Neural cell (in vitro differentiated cells): ENCODE measurements around the gene LMO4. TPM values are rescaled to one million over a fixed set of nuclear protein-coding genes. Genes with fewer than 3 reads are reported as not detected.

Experiments
- H2AFZ ChIP-seq: fragments of 200-600, 300-800 bp; sonication (generic), shearing (Covaris generic); 2 replicates; pipeline ENCODE4 v1.6.0; 2014; ENCODE audit warnings: low read depth, mild to moderate bottlenecking, antibody characterized with exemption, low read length, moderate library complexity
- H3F3A ChIP-seq: fragments of 200-600 bp; shearing (Covaris generic); 2 replicates; pipeline ENCODE4 v1.6.1; 2016; ENCODE audit warnings: mild to moderate bottlenecking, moderate library complexity, mixed read lengths, antibody characterized with exemption, low read length; ENCODE audit not compliant: insufficient read depth, poor library complexity, severe bottlenecking
- H3K27ac ChIP-seq: fragments of 200-600, 300-800 bp; sonication (generic), shearing (Covaris generic); 2 replicates; pipeline ENCODE4 v1.5.1; 2014; ENCODE audit warnings: mild to moderate bottlenecking, low read length, moderate library complexity
- H3K27me3 ChIP-seq: fragments of 300-800, 200-600 bp; sonication (generic), shearing (Covaris generic); 2 replicates; pipeline ENCODE4 v1.6.0; 2014; ENCODE audit warnings: mild to moderate bottlenecking, low read depth, low read length, moderate library complexity; ENCODE audit not compliant: insufficient read depth
- H3K36me3 ChIP-seq: fragments of 300-800, 200-600 bp; sonication (generic), shearing (Covaris generic); 2 replicates; pipeline ENCODE4 v1.5.1; 2014; ENCODE audit warnings: mild to moderate bottlenecking, antibody characterized with exemption, low read length, moderate library complexity; ENCODE audit not compliant: insufficient read depth
- H3K4me2 ChIP-seq: fragments of 300-800, 200-600 bp; sonication (generic), shearing (Covaris generic); 2 replicates; pipeline ENCODE4 v1.6.0; 2014; ENCODE audit warnings: mild to moderate bottlenecking, low read length
- H3K4me3 ChIP-seq: fragments of 300-800, 200-600 bp; sonication (generic), shearing (Covaris generic); 2 replicates; pipeline ENCODE4 v1.5.1; 2014; ENCODE audit warnings: mild to moderate bottlenecking, low read length, moderate library complexity
- H3K79me2 ChIP-seq: fragments of 200-600 bp; shearing (Covaris generic); replicated peaks from 2 replicates; pipeline ENCODE4 v1.6.0; 2014; ENCODE audit warnings: mild to moderate bottlenecking, low read length, moderate library complexity; ENCODE audit not compliant: insufficient read depth
- H3K9ac ChIP-seq: fragments of 300-800, 200-600 bp; sonication (generic), shearing (Covaris generic); 2 replicates; pipeline ENCODE4 v1.6.1; 2016; ENCODE audit warnings: mild to moderate bottlenecking, low read length, mixed read lengths
- H3K9me2 ChIP-seq: fragments of 200-600 bp; shearing (Covaris generic); 2 replicates; pipeline ENCODE4 v1.6.1; 2016; ENCODE audit warnings: mild to moderate bottlenecking, low read length, mixed read lengths; ENCODE audit not compliant: insufficient read depth
- H3K9me3 ChIP-seq: fragments of 200-600, 300-800 bp; sonication (generic), shearing (Covaris generic); 2 replicates; pipeline ENCODE4 v1.6.1; 2016; ENCODE audit warnings: mild to moderate bottlenecking, mixed run types, low read length, moderate library complexity, mixed read lengths
- H4K20me1 ChIP-seq: fragments of 200-600 bp; shearing (Covaris generic); 2 replicates; pipeline ENCODE4 v1.6.1; 2016; ENCODE audit warnings: mild to moderate bottlenecking, mixed run types; ENCODE audit not compliant: insufficient read depth
- CTCF ChIP-seq: fragments of 450-650 bp; IDR thresholded peaks from 2 replicates; pipeline ENCODE4 v1.5.1; 2014; ENCODE audit warnings: antibody characterized with exemption, mild to moderate bottlenecking, moderate library complexity; ENCODE audit not compliant: poor library complexity, severe bottlenecking
- EP300 ChIP-seq: fragments of 450-650 bp; conservative IDR thresholded peaks from 2 replicates; pipeline ENCODE4 v1.6.1; 2014; ENCODE audit warnings: antibody characterized with exemption, mild to moderate bottlenecking, moderate library complexity; ENCODE audit not compliant: poor library complexity, severe bottlenecking
- EZH2 ChIP-seq: fragments of 200-600, 300-800 bp; shearing (Covaris generic), sonication (generic); IDR thresholded peaks from 2 replicates; pipeline ENCODE4 v1.6.1; 2014; ENCODE audit warnings: antibody characterized with exemption, low read length, borderline replicate concordance, mild to moderate bottlenecking; ENCODE audit not compliant: insufficient read depth, poor library complexity, severe bottlenecking
- MXI1 ChIP-seq: fragments of 450-650 bp; conservative IDR thresholded peaks from 2 replicates; pipeline ENCODE4 v1.6.1; 2014; ENCODE audit warnings: antibody characterized with exemption, mild to moderate bottlenecking; ENCODE audit not compliant: poor library complexity, severe bottlenecking
- POLR2AphosphoS5 ChIP-seq: IDR thresholded peaks from 2 replicates; pipeline ENCODE4 v1.6.1; 2012
- RAD21 ChIP-seq: fragments of 450-650 bp; conservative IDR thresholded peaks from 2 replicates; pipeline ENCODE4 v1.6.1; 2014; ENCODE audit warnings: antibody characterized with exemption, mild to moderate bottlenecking, moderate library complexity
- SMC3 ChIP-seq: fragments of 450-650 bp; conservative IDR thresholded peaks from 2 replicates; pipeline ENCODE4 v1.6.1; 2014; ENCODE audit warnings: antibody characterized with exemption, mild to moderate bottlenecking, moderate library complexity; ENCODE audit not compliant: poor library complexity
- TAF1 ChIP-seq: IDR thresholded peaks from 2 replicates; pipeline ENCODE4 v1.6.1; 2012; ENCODE audit warnings: low read depth
- polyA plus RNA-seq: library from polyadenylated mRNA; depleted of rRNA; stranded (reverse); fragments of >200 nt; gene quantifications from 2 replicates; pipeline ENCODE4 v1.2.3, GENCODE V29; 2014
- TF ChIP-seq, protein P1 (sequence below): IDR thresholded peaks from 2 replicates; pipeline ENCODE4 v1.6.1; 2012; ENCODE audit warnings: borderline replicate concordance

Gene LMO4
- polyA plus RNA-seq, 1 donor from 2014 or later: 147 TPM

DNA sequence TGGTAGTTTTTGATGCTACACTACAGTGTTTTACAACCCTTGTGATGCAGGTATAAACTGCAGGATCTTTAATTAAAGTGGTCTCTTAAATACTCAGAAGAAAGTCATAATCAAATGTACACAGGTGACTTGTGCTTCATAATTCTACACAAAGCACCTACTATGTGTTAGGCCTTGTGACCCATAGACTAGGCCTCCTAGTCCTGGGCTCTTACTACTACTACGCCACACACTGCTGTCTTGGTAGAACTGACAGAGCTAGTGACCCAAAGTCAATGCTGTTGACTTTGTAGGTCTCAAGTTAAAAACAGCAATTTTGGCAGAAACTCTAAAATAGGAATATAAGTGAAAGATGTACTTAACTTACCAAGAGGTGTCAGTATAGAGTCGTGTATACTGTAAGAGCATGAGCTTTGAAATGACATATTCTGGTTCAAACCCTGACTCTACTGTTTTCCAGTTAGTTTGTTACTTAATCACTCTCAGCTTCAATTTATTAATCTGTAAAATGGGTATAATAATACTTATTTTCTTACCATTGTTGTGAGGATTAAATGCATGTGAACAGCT is 48.6 kb upstream of the LMO4 start:
- H3K4me3 ChIP-seq: no peak overlapping the region
- TF ChIP-seq EP300 (no peak), MXI1 (no peak), CTCF (no peak), RAD21 (no peak)
- TF ChIP-seq, protein P1, sequence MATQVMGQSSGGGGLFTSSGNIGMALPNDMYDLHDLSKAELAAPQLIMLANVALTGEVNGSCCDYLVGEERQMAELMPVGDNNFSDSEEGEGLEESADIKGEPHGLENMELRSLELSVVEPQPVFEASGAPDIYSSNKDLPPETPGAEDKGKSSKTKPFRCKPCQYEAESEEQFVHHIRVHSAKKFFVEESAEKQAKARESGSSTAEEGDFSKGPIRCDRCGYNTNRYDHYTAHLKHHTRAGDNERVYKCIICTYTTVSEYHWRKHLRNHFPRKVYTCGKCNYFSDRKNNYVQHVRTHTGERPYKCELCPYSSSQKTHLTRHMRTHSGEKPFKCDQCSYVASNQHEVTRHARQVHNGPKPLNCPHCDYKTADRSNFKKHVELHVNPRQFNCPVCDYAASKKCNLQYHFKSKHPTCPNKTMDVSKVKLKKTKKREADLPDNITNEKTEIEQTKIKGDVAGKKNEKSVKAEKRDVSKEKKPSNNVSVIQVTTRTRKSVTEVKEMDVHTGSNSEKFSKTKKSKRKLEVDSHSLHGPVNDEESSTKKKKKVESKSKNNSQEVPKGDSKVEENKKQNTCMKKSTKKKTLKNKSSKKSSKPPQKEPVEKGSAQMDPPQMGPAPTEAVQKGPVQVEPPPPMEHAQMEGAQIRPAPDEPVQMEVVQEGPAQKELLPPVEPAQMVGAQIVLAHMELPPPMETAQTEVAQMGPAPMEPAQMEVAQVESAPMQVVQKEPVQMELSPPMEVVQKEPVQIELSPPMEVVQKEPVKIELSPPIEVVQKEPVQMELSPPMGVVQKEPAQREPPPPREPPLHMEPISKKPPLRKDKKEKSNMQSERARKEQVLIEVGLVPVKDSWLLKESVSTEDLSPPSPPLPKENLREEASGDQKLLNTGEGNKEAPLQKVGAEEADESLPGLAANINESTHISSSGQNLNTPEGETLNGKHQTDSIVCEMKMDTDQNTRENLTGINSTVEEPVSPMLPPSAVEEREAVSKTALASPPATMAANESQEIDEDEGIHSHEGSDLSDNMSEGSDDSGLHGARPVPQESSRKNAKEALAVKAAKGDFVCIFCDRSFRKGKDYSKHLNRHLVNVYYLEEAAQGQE: no peak
- H3K79me2 ChIP-seq: no peaks in the 10 kb centered on the region
- no peaks in the 10 kb centered on the region for H3K27me3 ChIP-seq
- H4K20me1 ChIP-seq: no peaks in the 10 kb centered on the region
- no peaks in the 10 kb centered on the region for H3K9me2 ChIP-seq
- H3K4me2 ChIP-seq: no peak overlapping the region
- H3K9ac ChIP-seq: no peak overlapping the region
- no peak overlapping the region for H3K27ac ChIP-seq
- no peaks in the 10 kb centered on the region for H3F3A ChIP-seq
- H3K9me3 ChIP-seq: no peaks in the 10 kb centered on the region
- H2AFZ ChIP-seq: no peak overlapping the region
- no peaks in the 10 kb centered on the region for H3K36me3 ChIP-seq

- Histone ChIP-seq H4K20me1 (no peaks in the 10 kb centered on the region), H3K27ac (no peak overlapping the region), H2AFZ (no peak overlapping the region), H3F3A (no peaks in the 10 kb centered on the region), H3K9ac (no peak overlapping the region), H3K4me2 (no peak overlapping the region), H3K79me2 (no peaks in the 10 kb centered on the region), H3K27me3 (no peaks in the 10 kb centered on the region), H3K36me3 (no peaks in the 10 kb centered on the region), H3K4me3 (no peak overlapping the region), H3K9me3 (no peaks in the 10 kb centered on the region), H3K9me2 (no peaks in the 10 kb centered on the region)
- TF ChIP-seq POLR2AphosphoS5 (no peak), EZH2 (no peak), CTCF (no peak), MXI1 (no peak), SMC3 (no peak), RAD21 (no peak), TAF1 (no peak), EP300 (no peak)
- TF ChIP-seq, protein P1: no peak
These were observed 44.0 kb upstream of the LMO4 start for GRCh38 chr1:87284456-87285240.
